Heart left ventricle (tissue), 16 donors: ENCODE results near the gene SMCHD1. TPM values are rescaled to one million over a fixed set of nuclear protein-coding genes. Genes with fewer than 3 reads are reported as not detected.

Experiments used
- ATAC-seq, 4 donors: fragments of 200-7000 bp; cut with Tn5 transposase; one replicate each; pipeline ENCODE4 v1.9.1; 2020 to 2022; ENCODE audit warnings: moderate library complexity in 4 of 4, mild to moderate bottlenecking in 3 of 4, moderate number of reproducible peaks in 1 of 4
- DNase-seq, 5 donors: peaks; one replicate each; pipeline ENCODE4 v3.0.0-alpha.2; 2020
- H3K27ac ChIP-seq, 12 donors: fragments of 200-600 bp; sonication (generic) in 4 of 12; one replicate each; pipeline versions ENCODE4 v1.5.0 to v1.8.0; 2016 to 2022; ENCODE audit warnings: mild to moderate bottlenecking in 2 of 12
- H3K27me3 ChIP-seq, 9 donors: fragments of 200-600 bp; sonication (generic) in 2 of 9; one replicate each; pipeline versions ENCODE4 v1.5.1 to v1.8.0; 2016 to 2022; ENCODE audit warnings: mild to moderate bottlenecking in 3 of 9
- H3K36me3 ChIP-seq, 9 donors: fragments of 200-600 bp; sonication (generic) in 2 of 9; one replicate each; pipeline versions ENCODE4 v1.5.0 to v1.8.0; 2018 to 2022; ENCODE audit warnings: mild to moderate bottlenecking in 2 of 9
- H3K4me1 ChIP-seq, 12 donors: fragments of 200-600 bp; sonication (generic) in 4 of 12; one replicate each; pipeline versions ENCODE4 v1.5.0 to v1.8.0; 2016 to 2022; ENCODE audit warnings: mild to moderate bottlenecking in 3 of 12
- H3K4me3 ChIP-seq, 12 donors: fragments of 200-600 bp; sonication (generic) in 4 of 12; one replicate each; pipeline versions ENCODE4 v1.5.0 to v1.8.0; 2017 to 2022; ENCODE audit warnings: mild to moderate bottlenecking in 9 of 12, moderate library complexity in 4 of 12
- H3K9me3 ChIP-seq, 12 donors: fragments of 200-600 bp; sonication (generic) in 4 of 12; one replicate each; pipeline versions ENCODE4 v1.5.0 to v1.8.0; 2016 to 2022; ENCODE audit warnings: mild to moderate bottlenecking in 1 of 12
- POLR2A ChIP-seq, 2 donors: fragments of 450-650 bp; IDR thresholded peaks; one replicate each; pipeline ENCODE4 v1.6.1; 2017; ENCODE audit warnings: antibody characterized with exemption in 2 of 2, mild to moderate bottlenecking in 2 of 2, moderate library complexity in 2 of 2
- WGBS, 4 donors: extraction: QIAGEN DNeasy Blood & Tissue Kit in 2 of 4; methylation state at CpG; one replicate each; pipeline versions ENCODE4 v1.1.5 to v1.1.7; 2013 to 2018; 5-methylcytosine and 5-hydroxymethylcytosine counted together
- intact Hi-C, 10 donors: fragments of 100-400 bp; cut with DNase I; formaldehyde crosslinking; loops; one replicate each; pipeline versions ENCODE4 v1.11.1 to v1.14.2; 2022
- polyA plus RNA-seq, 2 donors: library from polyadenylated mRNA; stranded (reverse); fragments of 200-250 nt; gene quantifications; one replicate each; pipeline ENCODE4 v1.2.3, GENCODE V29; 2013
- total RNA-seq, 9 donors: library from RNA; depleted of rRNA in 2 of 9; stranded (reverse); fragments of >200 nt in 2 of 9; fragmentation: NEBNext Ultra II Directional in 3 of 9; extraction: Animal tissue kit (Norgen Biotek cat#: 25700) in 3 of 9; gene quantifications; one replicate each; pipeline versions ENCODE4 v1.1.0 to v1.2.4, GENCODE V29; 2016 to 2023
- TF ChIP-seq, protein P1 (sequence below), 12 donors: fragments of 200-600 bp; sonication (generic) in 4 of 12; IDR thresholded peaks; one replicate each; pipeline versions ENCODE4 v1.5.0 to v1.8.0; 2018 to 2022; ENCODE audit warnings: antibody characterized with exemption in 12 of 12, mild to moderate bottlenecking in 5 of 12
- donor health status: ischemic (EF 13 %, LVEDD 7.1; RV severe dilation, severe dysfunction).
- donor health status: healthy with polysubstance abuse.
- donor health status: DM: no; HTN: yes; CAD: no.
- donor health status: DM: no; HTN: no; CAD: no.
- donor health status: ischemic (EF 25% LVEDD 6.9; RV normal size, moderate dysfunction).
- donor health status: ischemic (EF 25% LVEDD 5.7; RV mildly dilated, moderate dysfunction).
- donor health status: healthy.
- donor health status: DM: yes; HTN: yes; CAD: no.
- donor health status: ischemic (EF 35%, LVEDD 5.7; RV mildly dilated, moderate dysfunction).
- donor health status: nonischemic (EF 11% LVEDD 7.7; RV severe dilation, severe dysfunction).
- donor health status: DM: yes; HTN: yes; CAD: no.
- donor health status: PGD.
- donor health status: ischemic (EF 29% LVEDD 5.4; RV normal size, mild dysfunction).
- donor health status: nonischemic (EF 23%, LVEDD 6.1; RV moderate dilation, normal function).

SMCHD1 gene
- total and polyA plus RNA-seq, 11 donors, result 5.7 to 45.9 (median 28.6) TPM

- TF ChIP-seq POLR2A (IDR thresholded peaks at IDR 0.05), result no peak
- TF ChIP-seq, protein P1, sequence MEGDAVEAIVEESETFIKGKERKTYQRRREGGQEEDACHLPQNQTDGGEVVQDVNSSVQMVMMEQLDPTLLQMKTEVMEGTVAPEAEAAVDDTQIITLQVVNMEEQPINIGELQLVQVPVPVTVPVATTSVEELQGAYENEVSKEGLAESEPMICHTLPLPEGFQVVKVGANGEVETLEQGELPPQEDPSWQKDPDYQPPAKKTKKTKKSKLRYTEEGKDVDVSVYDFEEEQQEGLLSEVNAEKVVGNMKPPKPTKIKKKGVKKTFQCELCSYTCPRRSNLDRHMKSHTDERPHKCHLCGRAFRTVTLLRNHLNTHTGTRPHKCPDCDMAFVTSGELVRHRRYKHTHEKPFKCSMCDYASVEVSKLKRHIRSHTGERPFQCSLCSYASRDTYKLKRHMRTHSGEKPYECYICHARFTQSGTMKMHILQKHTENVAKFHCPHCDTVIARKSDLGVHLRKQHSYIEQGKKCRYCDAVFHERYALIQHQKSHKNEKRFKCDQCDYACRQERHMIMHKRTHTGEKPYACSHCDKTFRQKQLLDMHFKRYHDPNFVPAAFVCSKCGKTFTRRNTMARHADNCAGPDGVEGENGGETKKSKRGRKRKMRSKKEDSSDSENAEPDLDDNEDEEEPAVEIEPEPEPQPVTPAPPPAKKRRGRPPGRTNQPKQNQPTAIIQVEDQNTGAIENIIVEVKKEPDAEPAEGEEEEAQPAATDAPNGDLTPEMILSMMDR (IDR thresholded peaks at IDR 0.05), result no peak
- H3K27me3 ChIP-seq, result no peaks in the 10 kb centered on the region
- DNase-seq (no peak), ATAC-seq (no peak)
- WGBS, 4 donors, result 73 to 84% (median 80%) methylated on average over 6 of the region's 6 CpGs
- H3K4me1 ChIP-seq, result no peaks in the 10 kb centered on the region
- H3K9me3 ChIP-seq, result no peaks in the 10 kb centered on the region
- intact Hi-C loops, result loop anchor here in 1 of 10 donors (10.0 kb wide), 1 partner anchor 58 kb away; no protein-coding TSS in a partner anchor
- H3K27ac ChIP-seq, result no peak overlapping the region
- peaks cover 0 to 98% (median 94%) of the 10 kb centered on the region in 9 donors for H3K36me3 ChIP-seq
- no peak overlapping the region for H3K4me3 ChIP-seq
These were observed 51.4 kb downstream of the SMCHD1 start for GRCh38 chr18:2706903-2707302.

- intact Hi-C loops, result loop anchor here in 1 of 10 donors (10.0 kb wide), 1 partner anchor 57 kb away; no protein-coding TSS in a partner anchor
- Histone ChIP-seq H3K36me3 (peaks cover 0 to 98% (median 94%) of the 10 kb centered on the region in 9 donors), H3K4me1 (no peaks in the 10 kb centered on the region), H3K4me3 (no peak overlapping the region), H3K27ac (no peak overlapping the region), H3K9me3 (no peaks in the 10 kb centered on the region), H3K27me3 (no peaks in the 10 kb centered on the region)
- DNase-seq (no peak), ATAC-seq (no peak)
- WGBS, 4 donors, result 90 to 95% (median 93%) methylated on average over 2 of the region's 2 CpGs
- TF ChIP-seq, protein P1 (IDR thresholded peaks at IDR 0.05), result no peak
- no peak for TF ChIP-seq POLR2A (IDR thresholded peaks at IDR 0.05)
These were observed 52.1 kb downstream of the SMCHD1 start for GRCh38 chr18:2707551-2708168.

- H3K27ac ChIP-seq, result no peak overlapping the region
- peaks cover 0 to 98% (median 91%) of the 10 kb centered on the region in 9 donors for H3K36me3 ChIP-seq
- no peaks in the 10 kb centered on the region for H3K9me3 ChIP-seq
- intact Hi-C loops, result loop anchor here in 1 of 10 donors (10.0 kb wide), 1 partner anchor 55 kb away; no protein-coding TSS in a partner anchor
- TF ChIP-seq, protein P1 (IDR thresholded peaks at IDR 0.05), result no peak
- no peak for TF ChIP-seq POLR2A (IDR thresholded peaks at IDR 0.05)
- no peak overlapping the region for H3K4me3 ChIP-seq
- WGBS, 4 donors, result 69 to 73% (median 71%) methylated on average over 4 of the region's 4 CpGs
- ATAC-seq (no peak), DNase-seq (no peak)
- H3K4me1 ChIP-seq, result peaks cover 0 to 7% (median 0%) of the 10 kb centered on the region in 12 donors
- H3K27me3 ChIP-seq, result no peaks in the 10 kb centered on the region
These were observed 53.8 kb downstream of the SMCHD1 start for GRCh38 chr18:2709316-2709715.

DNA sequence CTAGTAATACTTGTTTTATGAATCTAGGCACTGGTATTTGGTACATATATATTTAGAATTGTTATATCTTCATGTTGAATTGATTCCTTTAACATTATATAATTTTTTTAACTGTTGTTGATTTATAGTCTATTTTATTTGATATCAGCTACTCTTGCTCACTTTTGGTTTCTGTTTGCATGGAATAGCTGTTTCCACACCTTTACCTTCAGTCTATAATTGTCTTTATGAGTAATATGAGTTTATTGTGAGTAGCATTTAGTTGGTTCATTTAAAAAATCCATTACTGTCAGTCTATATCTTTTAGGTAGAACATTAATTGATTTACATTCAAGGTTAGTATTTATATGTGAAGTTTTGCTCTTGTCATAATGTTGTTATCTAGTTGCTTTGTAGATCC lies 58.6 kb downstream of the SMCHD1 start:
- TF ChIP-seq, protein P1 (IDR thresholded peaks at IDR 0.05), result no peak
- TF ChIP-seq POLR2A (IDR thresholded peaks at IDR 0.05), result no peak
- H3K4me1 ChIP-seq, result peaks cover 0 to 28% (median 9%) of the 10 kb centered on the region in 12 donors
- no peaks in the 10 kb centered on the region for H3K9me3 ChIP-seq
- DNase-seq (no peak), ATAC-seq (no peak)
- no peak overlapping the region for H3K4me3 ChIP-seq
- no peak overlapping the region for H3K27ac ChIP-seq
- H3K36me3 ChIP-seq, result peaks cover 0 to 96% (median 63%) of the 10 kb centered on the region in 9 donors
- intact Hi-C loops, result loop anchor here in 1 of 10 donors (10.0 kb wide), 1 partner anchor 149 kb away; no protein-coding TSS in a partner anchor
- no peaks in the 10 kb centered on the region for H3K27me3 ChIP-seq
